RWPE1 (cell line): ENCODE measurements around the gene DNHD1.

Experiments
- CTCF ChIA-PET: fragments of 350-600 bp; sonication (Branson Sonifier 250); formaldehyde crosslinking; extraction: SDS; loops from one replicate; lab custom pipeline; 2021; lab: Yijun Ruan, JAX
- POLR2A ChIA-PET: fragments of 400-600 bp; formaldehyde crosslinking; extraction: SDS; loops from one replicate; lab custom pipeline; 2020; ENCODE audit warnings: antibody characterized with exemption; ENCODE audit not compliant: low non-redundant PET; lab: Yijun Ruan, JAX
- DNase-seq: peaks from one replicate; pipeline ENCODE4 v3.0.0; 2012; ENCODE audit warnings: low spot score
- H3K27ac ChIP-seq: fragments of 450-650 bp; 2 replicates; pipeline ENCODE4 v1.5.1; 2017
- CTCF ChIP-seq: fragments of 450-650 bp; conservative IDR thresholded peaks from 2 replicates; pipeline ENCODE4 v1.5.1; 2017; ENCODE audit warnings: low read depth, mild to moderate bottlenecking

DNHD1 gene

GRCh38 chr11:6485661-6486060 is 11.4 kb upstream of the DNHD1 start:
- no peak for DNase-seq
- no peak overlapping the region for H3K27ac ChIP-seq
- CTCF ChIA-PET, result interaction anchor here (0.5 kb wide), 1 partner anchor 132 kb away, joined by 3 read pairs; no protein-coding TSS in a partner anchor
- POLR2A ChIA-PET, result no interaction called here
- no peak for TF ChIP-seq CTCF

DNA sequence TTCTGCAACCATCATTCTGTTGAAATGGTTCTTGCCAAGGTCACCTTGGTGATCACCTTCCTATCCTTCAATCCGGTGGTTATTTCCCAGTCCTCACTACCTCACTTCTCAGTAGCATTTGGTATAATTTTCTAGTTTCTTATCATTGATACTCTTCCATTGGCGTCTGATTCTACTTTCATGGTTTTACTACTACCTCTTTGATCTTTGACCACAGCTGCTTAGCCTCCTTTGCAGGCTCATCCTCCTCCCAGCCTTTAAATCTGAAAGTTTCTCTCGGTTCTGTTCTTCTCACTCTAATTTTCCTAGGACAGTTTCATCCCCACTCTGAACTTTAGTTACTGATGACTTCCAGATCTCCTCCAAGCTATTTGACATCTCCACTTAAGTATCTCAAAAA is 10.8 kb upstream of the DNHD1 start:
- TF ChIP-seq CTCF, result no peak
- POLR2A ChIA-PET, result no interaction called here
- no peak for DNase-seq
- H3K27ac ChIP-seq, result no peak overlapping the region
- CTCF ChIA-PET, result no interaction called here

GRCh38 chr11:6486938-6487337 is 10.1 kb upstream of the DNHD1 start:
- TF ChIP-seq CTCF, result no peak
- ChIA-PET CTCF (interaction anchor here (0.6 kb wide), 1 partner anchor 196 kb away, joined by 3 read pairs; the partner anchor contains the start of gene MRPL17), POLR2A (no interaction called here)
- H3K27ac ChIP-seq, result no peak overlapping the region
- no peak for DNase-seq

DNA sequence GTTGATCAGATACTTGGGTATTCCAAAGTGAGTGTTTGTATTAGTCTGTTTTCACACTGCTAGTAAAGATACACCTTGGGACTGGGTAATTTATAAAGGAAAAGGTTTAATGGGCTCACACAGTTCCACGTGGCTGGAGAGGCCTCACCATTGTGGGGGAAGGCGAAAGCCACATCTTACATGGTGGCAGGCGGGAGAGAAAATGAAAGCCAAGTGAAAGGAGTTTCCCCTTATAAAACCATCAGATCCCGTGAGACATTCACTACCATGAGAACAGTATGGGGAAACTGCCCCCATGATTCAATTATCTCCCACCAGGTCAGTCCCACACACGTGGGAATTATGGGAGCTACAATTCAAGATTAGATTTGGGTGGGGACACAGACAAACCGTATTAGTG is 8.7 kb upstream of the DNHD1 start:
- CTCF ChIA-PET, result no interaction called here
- TF ChIP-seq CTCF, result no peak
- no peak overlapping the region for H3K27ac ChIP-seq
- POLR2A ChIA-PET, result no interaction called here
- DNase-seq, result no peak

- CTCF ChIA-PET, result no interaction called here
- POLR2A ChIA-PET, result no interaction called here
- no peak for DNase-seq
- TF ChIP-seq CTCF, result no peak
- no peak overlapping the region for H3K27ac ChIP-seq
Measured at GRCh38 chr11:6488821-6489220, 8.3 kb upstream of the DNHD1 start.

- TF ChIP-seq CTCF, result no peak
- ChIA-PET CTCF (no interaction called here), POLR2A (no interaction called here)
- H3K27ac ChIP-seq, result no peak overlapping the region
- DNase-seq, result no peak
Measured at GRCh38 chr11:6489306-6489705, 7.8 kb upstream of the DNHD1 start.

DNA sequence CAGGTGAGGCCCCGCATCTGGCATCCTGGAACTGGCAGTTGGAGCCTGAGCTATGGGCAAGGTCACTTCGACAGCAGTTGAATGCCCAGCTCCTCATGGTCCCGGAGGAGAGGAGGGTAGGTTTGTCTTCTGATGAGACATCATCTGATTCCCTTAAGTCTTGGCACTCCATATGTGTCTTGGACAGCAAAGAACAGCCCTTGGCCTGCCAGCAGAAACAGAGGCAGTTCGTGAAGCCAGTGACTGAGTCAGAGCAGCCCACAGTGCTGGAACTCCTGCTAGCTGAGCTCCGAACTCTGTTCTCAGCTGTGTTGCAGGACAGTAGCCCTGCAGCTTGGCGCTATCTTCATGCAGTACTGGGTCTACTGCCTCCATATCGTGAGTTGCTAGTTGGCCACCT is 1.0 kb downstream of the DNHD1 start:
- TF ChIP-seq CTCF, result no peak
- no peak for DNase-seq
- H3K27ac ChIP-seq, result no peak overlapping the region
- ChIA-PET POLR2A (no interaction called here), CTCF (no interaction called here)
